ENCODE data around the gene SNAP29. TPM values are rescaled to one million over a fixed set of nuclear protein-coding genes. Genes with fewer than 3 reads are reported as not detected.
A peak's percentile ranks its signal among the peaks of the same experiment; 100 is the strongest.

The SNAP29 gene
- total and polyA plus RNA-seq, 9 of the 15 experiments (the other 6 are each of a cell fraction or from before 2014, with no cell fraction given), result 19.5 to 250 (median 75.9) TPM

GRCh38 chr22:20906387-20906767 lies 47.6 kb downstream of the SNAP29 start (continued):
- no peak for TF ChIP-seq CREB3L1 (IDR thresholded peaks at IDR 0.05; ENCODE audit: borderline replicate concordance, low read depth)
- no peak for TF ChIP-seq SOX6 (IDR thresholded peaks at IDR 0.05)
- no peak for TF ChIP-seq ZNF444 (CRISPR knock-in tag; IDR thresholded peaks at IDR 0.05)
- 0 out of 2 replicates have a peak, but pooled peaks have one; percentile 30 for TF ChIP-seq ZNF311 (CRISPR knock-in tag; IDR thresholded peaks at IDR 0.05)
- TF ChIP-seq FOXP4 (CRISPR knock-in tag; IDR thresholded peaks at IDR 0.05; ENCODE audit: borderline replicate concordance), result no peak
- TF ChIP-seq E2F5 (CRISPR knock-in tag; IDR thresholded peaks at IDR 0.05), result no peak
- no peak for TF ChIP-seq THRAP3 (IDR thresholded peaks at IDR 0.05; ENCODE audit: borderline replicate concordance)
- TF ChIP-seq ZNF449 (CRISPR knock-in tag; IDR thresholded peaks at IDR 0.05), result 0 out of 2 replicates have a peak, but pooled peaks have one; percentile 8
- TF ChIP-seq RAD51 (IDR thresholded peaks at IDR 0.05; ENCODE audit: borderline replicate concordance, low read depth), result no peak
- TF ChIP-seq E4F1 (CRISPR knock-in tag; IDR thresholded peaks at IDR 0.05; ENCODE audit: borderline replicate concordance), result peak; percentile 49; the same call in 1 of the 2 replicates
- TF ChIP-seq MAZ (CRISPR knock-in tag; conservative IDR thresholded peaks at IDR 0.05 in 1 of 2, IDR thresholded peaks at IDR 0.05 in 1 of 2), result no peak
- TF ChIP-seq HLTF (IDR thresholded peaks at IDR 0.05), result no peak
- TF ChIP-seq E2F6 (IDR thresholded peaks at IDR 0.05; ENCODE audit: borderline replicate concordance in 1 of 2, extremely low read depth in 1 of 2, insufficient read depth in 1 of 2, insufficient read length in 1 of 2, low read depth in 1 of 2, low read length in 1 of 2, poor library complexity in 1 of 2, severe bottlenecking in 1 of 2), result no peak
- no peak for TF ChIP-seq LEF1 (IDR thresholded peaks at IDR 0.05)
- TF ChIP-seq RBFOX2 (IDR thresholded peaks at IDR 0.05; ENCODE audit: low read depth, low read length), result no peak
- TF ChIP-seq MXI1 (IDR thresholded peaks at IDR 0.05; ENCODE audit: low read depth, low read length), result no peak
- TF ChIP-seq ZNF644 (tag; IDR thresholded peaks at IDR 0.05; ENCODE audit: low read depth), result no peak
- no peak for TF ChIP-seq ZBTB7A (IDR thresholded peaks at IDR 0.05; ENCODE audit: borderline replicate concordance, control insufficient read depth, low read depth, low read length)
- no peak for TF ChIP-seq ZNF124 (CRISPR knock-in tag; IDR thresholded peaks at IDR 0.05)
